ENCODE data around the gene SPATA31D3. TPM values are rescaled to one million over a fixed set of nuclear protein-coding genes. Genes with fewer than 3 reads are reported as not detected.
"Not testable (repeated sequence)": the region's sequence is repeated elsewhere in the genome, so short reads cannot be mapped to it uniquely, and the experiment has no call there.

The SPATA31D3 gene
- total RNA-seq, 1 donor from 2014 or later, result not detected

DNA sequence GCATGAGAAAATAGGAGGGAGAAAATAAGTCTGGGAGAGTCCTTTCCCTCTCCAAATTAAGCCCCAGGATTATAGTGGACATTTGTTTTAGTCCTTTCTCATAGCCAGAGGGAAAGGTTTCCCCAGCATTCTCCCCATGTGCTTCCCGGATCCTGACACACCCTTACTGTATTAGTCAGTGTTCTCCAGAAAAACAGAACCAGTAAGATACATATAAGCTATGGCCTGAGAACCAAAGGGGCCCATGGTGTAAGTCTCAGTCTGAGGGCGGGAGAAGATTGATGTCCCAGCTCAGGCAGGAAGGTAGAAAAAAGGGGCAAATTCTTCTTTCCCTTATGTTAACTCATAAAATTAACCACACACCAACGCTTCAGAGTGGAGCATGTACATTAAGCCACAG is 40.7 kb upstream of the SPATA31D3 start:
- Mint-ChIP-seq H3K4me3 (ENCODE audit: unreplicated experiment) (no peak overlapping the region), H3K27me3 (ENCODE audit: unreplicated experiment) (no peaks in the 10 kb centered on the region), H3K4me1 (ENCODE audit: unreplicated experiment) (peaks cover 13% of the 10 kb centered on the region), H3K27ac (ENCODE audit: unreplicated experiment) (no peak overlapping the region), H3K36me3 (ENCODE audit: unreplicated experiment) (no peaks in the 10 kb centered on the region), H3K9me3 (ENCODE audit: unreplicated experiment) (peaks cover 4% of the 10 kb centered on the region)
- DNase-seq (ENCODE audit: extremely low spot score, unreplicated experiment), result no peak
- TF ChIP-seq, protein P1, sequence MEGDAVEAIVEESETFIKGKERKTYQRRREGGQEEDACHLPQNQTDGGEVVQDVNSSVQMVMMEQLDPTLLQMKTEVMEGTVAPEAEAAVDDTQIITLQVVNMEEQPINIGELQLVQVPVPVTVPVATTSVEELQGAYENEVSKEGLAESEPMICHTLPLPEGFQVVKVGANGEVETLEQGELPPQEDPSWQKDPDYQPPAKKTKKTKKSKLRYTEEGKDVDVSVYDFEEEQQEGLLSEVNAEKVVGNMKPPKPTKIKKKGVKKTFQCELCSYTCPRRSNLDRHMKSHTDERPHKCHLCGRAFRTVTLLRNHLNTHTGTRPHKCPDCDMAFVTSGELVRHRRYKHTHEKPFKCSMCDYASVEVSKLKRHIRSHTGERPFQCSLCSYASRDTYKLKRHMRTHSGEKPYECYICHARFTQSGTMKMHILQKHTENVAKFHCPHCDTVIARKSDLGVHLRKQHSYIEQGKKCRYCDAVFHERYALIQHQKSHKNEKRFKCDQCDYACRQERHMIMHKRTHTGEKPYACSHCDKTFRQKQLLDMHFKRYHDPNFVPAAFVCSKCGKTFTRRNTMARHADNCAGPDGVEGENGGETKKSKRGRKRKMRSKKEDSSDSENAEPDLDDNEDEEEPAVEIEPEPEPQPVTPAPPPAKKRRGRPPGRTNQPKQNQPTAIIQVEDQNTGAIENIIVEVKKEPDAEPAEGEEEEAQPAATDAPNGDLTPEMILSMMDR (IDR thresholded peaks at IDR 0.05), result no peak

DNA sequence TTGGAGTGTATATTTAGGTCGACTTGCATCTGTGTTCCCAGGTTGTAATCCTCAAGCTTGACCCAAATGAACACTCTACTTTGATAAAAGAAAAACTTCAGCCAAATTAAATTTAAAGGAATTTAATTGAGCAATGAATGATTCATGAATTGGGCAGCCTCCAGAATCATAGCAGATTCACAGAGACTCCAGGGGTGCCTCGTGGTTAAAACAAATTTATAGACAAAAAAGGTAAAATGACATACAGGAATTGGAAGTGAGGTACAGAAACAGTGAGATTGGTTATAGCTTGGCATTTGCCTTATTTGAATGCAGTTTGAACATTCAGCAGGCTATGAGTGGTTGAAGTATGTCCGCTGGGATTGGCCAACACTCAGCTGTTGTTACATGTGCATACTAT is 36.6 kb upstream of the SPATA31D3 start:
- no peak for DNase-seq (ENCODE audit: extremely low spot score, unreplicated experiment)
- no peaks in the 10 kb centered on the region for H3K36me3 Mint-ChIP-seq (ENCODE audit: unreplicated experiment)
- H3K27ac Mint-ChIP-seq (ENCODE audit: unreplicated experiment), result no peak overlapping the region
- H3K27me3 Mint-ChIP-seq (ENCODE audit: unreplicated experiment), result no peaks in the 10 kb centered on the region
- H3K9me3 Mint-ChIP-seq (ENCODE audit: unreplicated experiment), result peaks cover 4% of the 10 kb centered on the region
- TF ChIP-seq, protein P1 (IDR thresholded peaks at IDR 0.05), result no peak
- H3K4me1 Mint-ChIP-seq (ENCODE audit: unreplicated experiment), result peaks cover 9% of the 10 kb centered on the region
- no peak overlapping the region for H3K4me3 Mint-ChIP-seq (ENCODE audit: unreplicated experiment)

DNA sequence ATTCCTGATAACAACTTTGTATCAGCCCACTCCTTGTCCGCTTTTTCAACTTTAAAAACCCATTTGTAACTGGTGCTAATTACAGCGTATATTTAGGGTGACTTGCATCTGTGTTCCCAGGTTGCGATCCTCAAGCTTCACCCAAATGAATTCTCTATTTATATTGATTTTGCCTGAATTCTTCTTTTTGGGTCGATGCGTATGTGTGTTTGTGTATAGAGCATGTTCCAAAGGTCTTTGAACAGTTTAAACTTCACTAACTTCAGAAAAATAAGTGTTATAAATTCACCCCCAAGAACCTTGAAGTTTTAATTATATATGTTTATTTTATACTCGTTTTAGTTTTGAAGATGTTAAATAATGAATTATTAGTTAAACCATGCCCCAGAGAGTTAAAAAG is 31.2 kb upstream of the SPATA31D3 start:
- H3K36me3 Mint-ChIP-seq (ENCODE audit: unreplicated experiment), result no peaks in the 10 kb centered on the region
- no peak overlapping the region for H3K4me3 Mint-ChIP-seq (ENCODE audit: unreplicated experiment)
- H3K4me1 Mint-ChIP-seq (ENCODE audit: unreplicated experiment), result no peaks in the 10 kb centered on the region
- H3K27me3 Mint-ChIP-seq (ENCODE audit: unreplicated experiment), result no peaks in the 10 kb centered on the region
- no peaks in the 10 kb centered on the region for H3K9me3 Mint-ChIP-seq (ENCODE audit: unreplicated experiment)
- TF ChIP-seq, protein P1 (IDR thresholded peaks at IDR 0.05), result no peak
- DNase-seq (ENCODE audit: extremely low spot score, unreplicated experiment), result no peak
- no peak overlapping the region for H3K27ac Mint-ChIP-seq (ENCODE audit: unreplicated experiment)

DNA sequence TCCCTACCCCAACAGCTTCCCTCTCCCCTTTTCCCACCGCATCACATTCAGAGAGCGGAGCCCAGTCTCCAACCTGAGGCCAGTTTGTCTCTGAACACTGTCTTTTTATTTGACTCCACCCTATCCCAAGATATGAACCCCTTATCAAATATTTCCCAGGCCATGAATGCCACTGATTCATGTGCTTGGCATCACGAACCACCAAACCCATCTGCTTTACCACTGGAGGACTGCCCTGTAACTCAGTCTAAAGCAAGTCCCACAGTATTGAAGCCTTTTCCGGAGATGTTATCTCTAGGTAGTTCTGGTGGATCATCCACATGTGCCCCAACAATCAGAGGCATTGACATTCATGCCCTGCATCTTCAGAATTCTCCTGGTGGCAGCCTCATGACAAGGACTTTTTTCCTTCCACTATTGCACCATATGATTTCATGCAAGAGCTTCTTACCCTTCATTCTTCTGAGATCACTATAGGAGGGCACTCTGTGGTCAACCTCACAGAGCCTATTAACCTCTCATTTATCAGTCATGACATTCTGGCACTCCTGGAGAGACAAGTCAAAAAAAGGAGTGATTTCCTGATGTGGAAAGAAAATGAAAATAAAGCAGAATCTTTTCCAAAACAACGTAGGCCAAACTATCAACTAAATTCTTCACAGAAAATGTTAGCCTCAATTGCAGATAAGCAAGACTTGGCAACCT is 27.3 kb upstream of the SPATA31D3 start:
- H3K36me3 Mint-ChIP-seq (ENCODE audit: unreplicated experiment), result no peaks in the 10 kb centered on the region
- no peaks in the 10 kb centered on the region for H3K4me1 Mint-ChIP-seq (ENCODE audit: unreplicated experiment)
- H3K4me3 Mint-ChIP-seq (ENCODE audit: unreplicated experiment), result no peak overlapping the region
- no peaks in the 10 kb centered on the region for H3K9me3 Mint-ChIP-seq (ENCODE audit: unreplicated experiment)
- TF ChIP-seq, protein P1 (IDR thresholded peaks at IDR 0.05), result no peak
- no peak overlapping the region for H3K27ac Mint-ChIP-seq (ENCODE audit: unreplicated experiment)
- DNase-seq (ENCODE audit: extremely low spot score, unreplicated experiment), result no peak
- no peaks in the 10 kb centered on the region for H3K27me3 Mint-ChIP-seq (ENCODE audit: unreplicated experiment)

DNA sequence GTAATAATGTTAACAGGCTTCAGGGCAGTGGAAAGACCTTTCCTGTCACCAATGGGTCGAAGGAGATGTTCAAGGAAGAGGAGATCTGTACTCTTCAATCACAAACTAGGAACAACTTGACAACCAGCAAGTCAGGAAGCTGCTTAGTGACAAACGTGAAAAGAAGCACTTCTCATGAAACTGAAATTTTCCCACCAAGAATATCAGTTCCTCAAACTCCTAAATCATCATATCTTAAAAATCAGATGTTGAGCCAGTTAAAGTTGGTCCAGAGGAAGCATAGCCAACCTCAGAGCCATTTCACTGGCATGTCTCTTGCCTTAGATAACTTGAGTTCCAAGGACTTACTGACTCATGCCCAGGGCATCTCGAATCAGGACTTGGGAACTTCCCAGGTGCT is 24.8 kb upstream of the SPATA31D3 start:
- not testable (repeated sequence) for H3K36me3 Mint-ChIP-seq (ENCODE audit: unreplicated experiment); H3K27ac Mint-ChIP-seq (ENCODE audit: unreplicated experiment); H3K4me1 Mint-ChIP-seq (ENCODE audit: unreplicated experiment); H3K9me3 Mint-ChIP-seq (ENCODE audit: unreplicated experiment); H3K27me3 Mint-ChIP-seq (ENCODE audit: unreplicated experiment); H3K4me3 Mint-ChIP-seq (ENCODE audit: unreplicated experiment); DNase-seq (ENCODE audit: extremely low spot score, unreplicated experiment)

DNA sequence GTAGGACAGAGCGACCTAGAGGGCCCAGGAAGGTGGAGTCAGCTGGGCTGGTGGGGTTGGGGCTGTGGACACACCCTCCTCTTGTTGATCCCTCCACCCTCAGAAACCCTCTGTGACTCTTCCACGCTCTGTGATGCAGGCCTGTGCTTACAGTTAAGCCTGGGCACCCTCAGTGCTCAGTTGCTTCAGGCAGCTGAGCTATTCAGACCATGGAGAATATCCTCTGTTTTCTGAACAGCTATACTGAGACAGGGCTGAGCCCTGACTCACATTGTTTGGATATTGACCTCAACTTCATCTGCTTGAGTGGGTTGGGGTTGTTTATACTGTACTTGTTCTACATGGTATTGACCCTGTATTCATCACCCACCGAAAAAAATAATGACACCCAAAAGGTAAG is 15.0 kb upstream of the SPATA31D3 start, which contains the start of gene SPATA31D4:
SPATA31D4 (plus strand) TSS at position 124 of the 400 bp plus-strand sequence; CDS start at position 210, 86 bp downstream.
- H3K4me1 Mint-ChIP-seq (ENCODE audit: unreplicated experiment); H3K36me3 Mint-ChIP-seq (ENCODE audit: unreplicated experiment); DNase-seq (ENCODE audit: extremely low spot score, unreplicated experiment); H3K9me3 Mint-ChIP-seq (ENCODE audit: unreplicated experiment); H3K27ac Mint-ChIP-seq (ENCODE audit: unreplicated experiment); H3K27me3 Mint-ChIP-seq (ENCODE audit: unreplicated experiment); H3K4me3 Mint-ChIP-seq (ENCODE audit: unreplicated experiment): not testable (repeated sequence)

DNA sequence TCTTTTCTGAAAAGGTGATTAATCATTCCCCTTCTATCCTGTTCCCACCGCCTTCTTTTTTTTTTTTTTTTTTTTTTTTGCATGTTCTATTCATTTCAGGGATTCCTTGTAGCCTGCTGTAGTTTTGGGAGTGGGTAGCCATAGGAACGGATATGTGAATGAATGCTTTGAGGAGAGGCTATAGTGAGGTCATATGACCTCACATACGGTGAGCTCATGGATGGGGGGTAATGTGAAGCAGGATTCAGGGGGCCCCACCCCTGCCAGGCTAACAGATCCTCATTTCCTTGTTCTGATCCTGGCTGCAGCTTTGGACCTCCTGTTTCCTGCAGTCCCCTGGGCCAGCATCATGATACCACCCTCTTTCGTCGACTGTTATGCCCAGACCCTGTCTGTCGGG is 13.2 kb upstream of the SPATA31D3 start:
- not testable (repeated sequence) for H3K9me3 Mint-ChIP-seq (ENCODE audit: unreplicated experiment); DNase-seq (ENCODE audit: extremely low spot score, unreplicated experiment); H3K4me3 Mint-ChIP-seq (ENCODE audit: unreplicated experiment); H3K27ac Mint-ChIP-seq (ENCODE audit: unreplicated experiment); H3K27me3 Mint-ChIP-seq (ENCODE audit: unreplicated experiment); H3K36me3 Mint-ChIP-seq (ENCODE audit: unreplicated experiment); H3K4me1 Mint-ChIP-seq (ENCODE audit: unreplicated experiment)

DNA sequence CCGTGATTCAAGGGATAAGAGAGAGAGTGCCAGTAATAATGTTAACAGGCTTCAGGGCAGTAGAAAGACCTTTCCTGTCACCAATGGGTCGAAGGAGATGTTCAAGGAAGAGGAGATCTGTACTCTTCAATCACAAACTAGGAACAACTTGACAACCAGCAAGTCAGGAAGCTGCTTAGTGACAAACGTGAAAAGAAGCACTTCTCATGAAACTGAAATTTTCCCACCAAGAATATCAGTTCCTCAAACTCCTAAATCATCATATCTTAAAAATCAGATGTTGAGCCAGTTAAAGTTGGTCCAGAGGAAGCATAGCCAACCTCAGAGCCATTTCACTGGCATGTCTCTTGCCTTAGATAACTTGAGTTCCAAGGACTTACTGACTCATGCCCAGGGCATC is 9.8 kb upstream of the SPATA31D3 start:
- DNase-seq (ENCODE audit: extremely low spot score, unreplicated experiment); H3K4me3 Mint-ChIP-seq (ENCODE audit: unreplicated experiment); H3K36me3 Mint-ChIP-seq (ENCODE audit: unreplicated experiment); H3K27ac Mint-ChIP-seq (ENCODE audit: unreplicated experiment); H3K27me3 Mint-ChIP-seq (ENCODE audit: unreplicated experiment); H3K4me1 Mint-ChIP-seq (ENCODE audit: unreplicated experiment); H3K9me3 Mint-ChIP-seq (ENCODE audit: unreplicated experiment): not testable (repeated sequence)

DNA sequence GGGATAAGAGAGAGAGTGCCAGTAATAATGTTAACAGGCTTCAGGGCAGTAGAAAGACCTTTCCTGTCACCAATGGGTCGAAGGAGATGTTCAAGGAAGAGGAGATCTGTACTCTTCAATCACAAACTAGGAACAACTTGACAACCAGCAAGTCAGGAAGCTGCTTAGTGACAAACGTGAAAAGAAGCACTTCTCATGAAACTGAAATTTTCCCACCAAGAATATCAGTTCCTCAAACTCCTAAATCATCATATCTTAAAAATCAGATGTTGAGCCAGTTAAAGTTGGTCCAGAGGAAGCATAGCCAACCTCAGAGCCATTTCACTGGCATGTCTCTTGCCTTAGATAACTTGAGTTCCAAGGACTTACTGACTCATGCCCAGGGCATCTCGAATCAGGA is 5.3 kb downstream of the SPATA31D3 start:
- not testable (repeated sequence) for H3K27ac Mint-ChIP-seq (ENCODE audit: unreplicated experiment); H3K4me1 Mint-ChIP-seq (ENCODE audit: unreplicated experiment); H3K36me3 Mint-ChIP-seq (ENCODE audit: unreplicated experiment); H3K4me3 Mint-ChIP-seq (ENCODE audit: unreplicated experiment); DNase-seq (ENCODE audit: extremely low spot score, unreplicated experiment); H3K9me3 Mint-ChIP-seq (ENCODE audit: unreplicated experiment)
- H3K27me3 Mint-ChIP-seq (ENCODE audit: unreplicated experiment), result peaks cover 15% of the 10 kb centered on the region

Data from osteocyte (in vitro differentiated cells).